Body of pancreas (tissue), 4 donors: Measurements from ENCODE around the gene PARVG.

ENCODE experiments used
- CTCF ChIP-seq, 7 experiments: fragments of 450-650 bp in 4 of 7; fragments of 200-600 bp in 3 of 7; sonication (generic) in 3 of 7; IDR thresholded peaks; one replicate each; pipeline ENCODE4 v1.5.1; 2016 to 2019; ENCODE audit warnings: antibody characterized with exemption in 7 of 7
- POLR2A ChIP-seq, 3 donors: fragments of 450-650 bp; IDR thresholded peaks; one replicate each; pipeline ENCODE4 v1.6.1; 2016; ENCODE audit warnings: antibody characterized with exemption in 3 of 3, mild to moderate bottlenecking in 2 of 3

GRCh38 chr22:44147821-44148574 is 32.7 kb upstream of the PARVG start:
- no peak for TF ChIP-seq CTCF (IDR thresholded peaks at IDR 0.05)
- no peak for TF ChIP-seq POLR2A (IDR thresholded peaks at IDR 0.05)
